Occipital lobe (tissue), 2 donors: ENCODE results near the gene RCOR3. TPM values are rescaled to one million over a fixed set of nuclear protein-coding genes. Genes with fewer than 3 reads are reported as not detected.
"Not testable (repeated sequence)": the region's sequence is repeated elsewhere in the genome, so short reads cannot be mapped to it uniquely, and the experiment has no call there.

Experiments used
- DNase-seq: peaks from one replicate; lab custom pipeline; 2025; lab: John Stamatoyannopoulos, UW
- total RNA-seq: library from RNA; depleted of rRNA; stranded (reverse); fragments of >200 nt; gene quantifications from one replicate; pipeline ENCODE4 v1.2.3, GENCODE V29; 2014

Gene RCOR3
- total RNA-seq, 1 donor from 2014 or later = 34.9 TPM

- peak; percentile 82 for DNase-seq
Observed at GRCh38 chr1:211260141-211261107, 1.3 kb downstream of the RCOR3 start.

- DNase-seq = no peak
Observed at GRCh38 chr1:211261229-211261628, 2.1 kb downstream of the RCOR3 start.

- DNase-seq = not testable (repeated sequence)
Observed at GRCh38 chr1:211263022-211263421, 3.9 kb downstream of the RCOR3 start.

GRCh38 chr1:211267204-211267857 lies 8.2 kb downstream of the RCOR3 start:
- no peak for DNase-seq

- no peak for DNase-seq
Observed at GRCh38 chr1:211279340-211279739, 20.2 kb downstream of the RCOR3 start.

- DNase-seq = no peak
Observed at GRCh38 chr1:211280910-211281309, 21.7 kb downstream of the RCOR3 start.

GRCh38 chr1:211281320-211282022 lies 22.3 kb downstream of the RCOR3 start:
- no peak for DNase-seq

- no peak for DNase-seq
Observed at GRCh38 chr1:211282023-211282373, 22.8 kb downstream of the RCOR3 start.

GRCh38 chr1:211285196-211285595 lies 26.0 kb downstream of the RCOR3 start:
- DNase-seq = no peak

- DNase-seq = no peak
Observed at GRCh38 chr1:211287218-211287617, 28.1 kb downstream of the RCOR3 start.

GRCh38 chr1:211292411-211292810 lies 33.2 kb downstream of the RCOR3 start:
- no peak for DNase-seq

GRCh38 chr1:211296396-211296795 lies 37.2 kb downstream of the RCOR3 start:
- no peak for DNase-seq

GRCh38 chr1:211305044-211305443 lies 45.9 kb downstream of the RCOR3 start:
- DNase-seq = no peak

GRCh38 chr1:211309617-211310016 lies 50.5 kb downstream of the RCOR3 start:
- DNase-seq = no peak

GRCh38 chr1:211313392-211313791 lies 54.2 kb downstream of the RCOR3 start:
- DNase-seq = no peak

- no peak for DNase-seq
Observed at GRCh38 chr1:211318576-211319280, 59.6 kb downstream of the RCOR3 start.

- no peak for DNase-seq
Observed at GRCh38 chr1:211319892-211320291, 60.7 kb downstream of the RCOR3 start.

- no peak for DNase-seq
Observed at GRCh38 chr1:211320980-211321379, 61.8 kb downstream of the RCOR3 start.

- not testable (repeated sequence) for DNase-seq
Observed at GRCh38 chr1:211321646-211322045, 62.5 kb downstream of the RCOR3 start.

GRCh38 chr1:211323156-211324063 lies 64.2 kb downstream of the RCOR3 start:
- no peak for DNase-seq
